DOHH2 (cell line): ENCODE data around the gene SLC45A1.

Source experiments
- EZH2phosphoT487 ChIP-seq: fragments of 200-600 bp; sonication (generic); IDR thresholded peaks from 2 replicates; pipeline ENCODE4 v1.6.1; 2017; ENCODE audit warnings: borderline replicate concordance, mild to moderate bottlenecking, antibody characterized with exemption, low read length, moderate library complexity, mixed read lengths
- TF ChIP-seq, protein P1 (sequence below): fragments of 200-600 bp; sonication (generic); IDR thresholded peaks from one replicate; pipeline ENCODE4 v1.5.1; 2014; ENCODE audit warnings: antibody characterized with exemption, mild to moderate bottlenecking, low read depth, low read length; ENCODE audit not compliant: poor library complexity, severe bottlenecking

DNA sequence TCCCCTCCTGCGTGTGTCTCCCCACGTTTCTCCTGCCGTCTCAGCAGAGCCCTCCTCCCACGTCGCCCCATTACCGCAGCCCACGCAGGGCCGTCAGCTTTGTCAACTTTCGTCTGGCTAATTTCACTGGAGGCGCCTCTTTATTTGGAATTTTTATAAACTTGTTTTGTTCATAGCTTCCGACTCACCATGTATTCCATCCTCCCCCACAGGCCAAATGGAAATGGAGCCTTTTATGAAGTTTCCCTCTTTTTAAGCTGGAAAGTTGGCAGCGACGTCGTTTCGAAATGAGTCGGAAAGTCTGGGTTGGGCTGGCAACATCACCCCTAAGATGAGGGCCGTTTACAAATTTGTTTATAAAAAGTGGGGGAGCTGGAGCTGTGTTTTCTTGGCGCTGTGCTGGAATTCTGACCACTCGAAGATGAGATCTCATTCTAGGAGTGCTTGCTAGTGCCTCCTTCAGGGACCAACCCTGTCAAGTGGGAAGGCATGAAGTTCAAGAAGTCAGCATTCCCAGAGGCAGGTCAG is 23.7 kb upstream of the SLC45A1 start:
- TF ChIP-seq, protein P1, sequence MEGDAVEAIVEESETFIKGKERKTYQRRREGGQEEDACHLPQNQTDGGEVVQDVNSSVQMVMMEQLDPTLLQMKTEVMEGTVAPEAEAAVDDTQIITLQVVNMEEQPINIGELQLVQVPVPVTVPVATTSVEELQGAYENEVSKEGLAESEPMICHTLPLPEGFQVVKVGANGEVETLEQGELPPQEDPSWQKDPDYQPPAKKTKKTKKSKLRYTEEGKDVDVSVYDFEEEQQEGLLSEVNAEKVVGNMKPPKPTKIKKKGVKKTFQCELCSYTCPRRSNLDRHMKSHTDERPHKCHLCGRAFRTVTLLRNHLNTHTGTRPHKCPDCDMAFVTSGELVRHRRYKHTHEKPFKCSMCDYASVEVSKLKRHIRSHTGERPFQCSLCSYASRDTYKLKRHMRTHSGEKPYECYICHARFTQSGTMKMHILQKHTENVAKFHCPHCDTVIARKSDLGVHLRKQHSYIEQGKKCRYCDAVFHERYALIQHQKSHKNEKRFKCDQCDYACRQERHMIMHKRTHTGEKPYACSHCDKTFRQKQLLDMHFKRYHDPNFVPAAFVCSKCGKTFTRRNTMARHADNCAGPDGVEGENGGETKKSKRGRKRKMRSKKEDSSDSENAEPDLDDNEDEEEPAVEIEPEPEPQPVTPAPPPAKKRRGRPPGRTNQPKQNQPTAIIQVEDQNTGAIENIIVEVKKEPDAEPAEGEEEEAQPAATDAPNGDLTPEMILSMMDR, result no peak
- no peak for TF ChIP-seq EZH2phosphoT487
